Neural progenitor cell (in vitro differentiated cells): ENCODE measurements around the gene ZBED4.

Experiments used
- CTCF ChIP-seq: fragments of 200-600 bp; sonication (generic); IDR thresholded peaks from 2 replicates; pipeline ENCODE4 v1.5.1; 2017; ENCODE audit warnings: antibody characterized with exemption, mild to moderate bottlenecking
- EZH2 ChIP-seq: fragments of 200-600 bp; sonication (generic); IDR thresholded peaks from 2 replicates; pipeline ENCODE4 v1.6.1; 2017; ENCODE audit warnings: antibody characterized with exemption, mild to moderate bottlenecking, moderate library complexity
- EZH2phosphoT487 ChIP-seq: fragments of 200-600 bp; sonication (generic); IDR thresholded peaks from 2 replicates; pipeline ENCODE4 v1.6.1; 2017; ENCODE audit warnings: antibody characterized with exemption

DNA sequence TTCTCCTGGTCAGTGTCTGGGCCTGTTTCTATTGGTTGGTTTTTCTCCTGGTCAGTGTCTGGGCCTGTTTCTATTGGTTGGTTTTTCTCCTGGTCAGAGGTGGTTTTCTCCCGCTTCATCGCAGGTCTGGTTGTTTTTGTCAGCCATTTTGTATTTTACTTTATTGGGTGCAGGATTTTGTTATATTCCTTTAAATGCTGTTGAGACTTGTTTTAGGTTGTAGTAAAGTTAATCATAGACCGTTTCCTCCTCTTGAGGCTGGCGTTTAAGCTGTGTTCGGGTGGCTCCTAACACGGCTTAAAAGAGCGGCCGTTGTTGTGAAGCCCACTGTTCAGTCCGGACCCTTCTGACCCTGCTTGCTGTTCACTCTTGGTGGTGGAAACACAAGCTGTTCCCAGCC, 26.2 kb downstream of the ZBED4 start:
- no peak for TF ChIP-seq CTCF
- no peak for TF ChIP-seq EZH2
- no peak for TF ChIP-seq EZH2phosphoT487
